ENCODE measurements around the gene POU5F1.
"Not testable (repeated sequence)": the region's sequence is repeated elsewhere in the genome, so short reads cannot be mapped to it uniquely, and the experiment has no call there.

Gene POU5F1

GRCh38 chr6:31189223-31189622 lies 18.7 kb upstream of the POU5F1 start:
- FAIRE-seq, result not testable (repeated sequence)

DNA sequence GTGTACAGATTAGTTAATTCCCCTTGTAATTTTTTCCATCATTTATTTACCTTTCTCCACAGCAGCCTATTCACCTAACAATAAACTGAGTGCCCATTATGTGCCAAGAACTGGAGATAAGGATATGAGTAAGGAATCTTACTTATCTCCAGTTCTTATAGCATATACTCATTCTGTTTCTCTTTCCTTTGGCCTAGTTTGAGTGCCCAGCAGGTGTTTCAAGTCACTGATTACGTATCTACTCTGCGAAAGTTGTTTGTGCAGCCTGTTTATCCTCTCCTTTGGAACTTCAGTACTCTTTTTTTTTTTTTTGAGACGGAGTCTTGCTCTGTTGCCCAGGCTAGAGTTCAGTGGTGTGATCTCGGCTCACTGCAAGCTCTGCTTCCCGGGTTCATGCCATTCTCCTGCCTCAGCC lies 17.3 kb upstream of the POU5F1 start:
- FAIRE-seq, result no peak

DNA sequence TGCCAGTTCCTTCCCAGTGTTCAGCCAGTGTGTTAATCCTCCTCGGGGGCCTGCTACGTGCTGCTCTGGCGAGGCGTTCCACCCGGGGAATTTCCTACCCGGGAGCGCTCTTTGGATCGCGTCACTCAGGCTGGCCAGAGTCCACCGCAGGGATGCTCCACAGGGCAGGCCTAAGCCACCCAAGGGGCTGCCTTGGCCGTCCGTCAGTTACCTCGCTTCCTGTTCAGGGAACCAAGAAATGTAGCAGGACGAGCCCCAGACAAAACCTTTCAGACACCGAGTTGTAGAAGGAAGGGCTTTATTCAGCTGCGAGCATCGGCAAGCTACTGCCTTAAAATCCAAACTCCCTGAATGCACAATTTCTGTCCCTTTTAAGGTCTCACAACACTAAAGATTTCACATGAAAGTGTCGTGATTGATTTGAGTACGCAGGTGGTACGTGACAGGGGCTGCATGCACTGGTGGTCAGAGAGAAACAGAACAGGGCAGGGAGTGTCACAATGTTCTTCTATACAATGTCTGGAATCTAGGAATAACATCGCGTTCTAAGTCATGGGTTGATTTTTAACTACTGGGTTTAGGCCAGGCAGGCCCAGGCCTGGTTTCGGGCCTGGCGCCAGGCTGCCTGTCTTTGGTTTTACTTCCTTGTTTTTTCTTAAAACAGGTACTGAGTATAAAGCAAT lies 15.7 kb upstream of the POU5F1 start:
- no peak for FAIRE-seq

GRCh38 chr6:31185695-31186051 lies 15.2 kb upstream of the POU5F1 start:
- not testable (repeated sequence) for FAIRE-seq

- FAIRE-seq, result not testable (repeated sequence)
Measured at GRCh38 chr6:31183859-31184258, 13.4 kb upstream of the POU5F1 start.

- not testable (repeated sequence) for FAIRE-seq
Measured at GRCh38 chr6:31183287-31183686, 12.8 kb upstream of the POU5F1 start.

DNA sequence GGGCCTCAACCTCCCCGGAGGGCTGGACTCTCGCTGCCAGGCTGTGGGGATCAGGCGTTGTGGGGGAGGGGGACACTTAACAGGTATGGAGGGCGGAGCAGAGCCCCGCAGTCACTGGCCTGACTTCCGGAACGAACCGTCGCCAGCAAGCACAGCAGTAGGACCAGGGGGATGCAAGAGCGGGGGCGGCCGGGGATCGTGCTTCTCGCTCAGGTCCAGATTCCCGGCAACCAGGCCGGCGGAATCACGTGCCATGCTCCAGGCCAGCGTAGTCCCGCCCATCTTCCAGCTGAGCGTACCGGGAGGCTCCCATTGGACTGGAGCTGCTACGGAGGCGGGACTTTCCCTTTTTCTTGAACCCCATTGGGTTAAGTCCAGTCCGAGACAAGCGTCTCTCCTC lies 10.0 kb upstream of the POU5F1 start:
- FAIRE-seq, result no peak

DNA sequence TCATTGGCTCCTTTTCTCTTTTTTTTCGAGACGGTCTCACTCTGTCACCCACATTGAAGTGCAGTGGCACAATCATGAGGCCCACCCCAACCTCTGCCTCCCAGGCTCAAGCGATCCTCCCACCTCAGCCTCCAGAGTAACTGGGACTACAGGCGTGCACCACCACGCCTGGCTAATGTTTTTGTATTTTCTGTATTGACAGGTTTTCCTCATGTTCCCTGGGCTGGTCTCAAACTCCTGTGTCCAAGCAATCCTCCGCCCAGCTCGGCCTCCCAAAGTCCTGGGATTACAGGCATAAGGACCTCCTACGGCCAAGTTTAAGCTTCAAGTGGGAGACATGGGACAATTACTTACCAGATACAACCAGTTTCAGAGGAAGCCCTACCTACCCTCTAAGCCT lies 9.4 kb upstream of the POU5F1 start:
- FAIRE-seq, result no peak

DNA sequence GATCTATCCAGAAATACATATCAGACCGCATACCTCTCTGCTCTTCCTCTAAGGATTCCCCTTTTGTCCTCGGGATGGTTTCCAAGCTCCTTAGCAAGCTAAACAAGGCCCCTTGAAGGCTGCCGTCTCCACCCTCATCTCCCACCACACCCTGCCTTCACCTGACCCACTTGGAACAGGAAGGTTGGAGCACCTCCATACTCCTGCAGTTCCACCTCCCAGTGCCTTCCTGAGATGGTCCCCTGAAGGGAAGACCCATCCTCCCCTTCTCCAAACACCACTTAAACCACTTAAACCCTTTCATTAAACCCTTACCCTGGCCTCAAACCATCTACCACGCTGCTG lies 8.5 kb upstream of the POU5F1 start:
- FAIRE-seq, result no peak

DNA sequence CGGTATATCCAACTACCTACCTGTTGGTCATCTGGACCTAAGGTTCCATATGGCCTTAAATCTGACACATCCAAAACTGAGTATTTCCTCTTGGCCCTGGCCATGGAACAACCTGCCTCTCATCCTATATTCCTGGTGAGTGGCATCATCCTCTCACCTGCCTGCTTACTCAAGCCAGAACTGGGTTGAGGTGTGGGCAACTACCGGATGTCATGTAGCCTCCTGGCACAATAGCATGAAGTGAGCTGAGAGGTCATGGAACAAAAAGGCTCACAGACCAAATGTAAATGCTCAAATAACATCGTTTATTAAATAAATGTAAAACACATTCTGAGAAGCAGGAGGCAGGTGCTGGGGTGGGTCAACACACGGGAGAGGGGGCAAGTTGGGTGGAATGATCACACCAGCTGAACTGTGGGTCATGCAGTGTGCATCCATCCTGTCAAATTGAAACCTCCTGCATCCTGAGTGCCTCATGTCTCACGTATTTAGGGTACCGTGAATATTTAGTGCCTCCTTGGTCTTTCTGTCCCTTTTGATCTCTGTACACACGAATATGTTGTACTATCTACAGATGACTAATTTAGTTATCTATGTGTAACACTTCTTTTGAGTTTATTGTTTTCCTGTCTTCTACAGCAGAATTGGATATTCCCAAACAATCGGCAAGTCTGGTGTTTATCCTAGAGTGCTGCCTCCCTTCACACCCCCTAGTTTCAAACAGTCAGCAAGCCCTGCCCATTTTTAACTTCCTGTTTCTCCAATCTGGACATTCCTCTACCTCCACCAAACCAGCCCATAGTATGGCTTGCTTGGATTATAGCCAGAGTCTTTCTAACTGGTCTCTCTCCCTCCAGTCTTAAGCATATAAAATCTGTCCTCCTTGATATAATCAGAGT lies 7.9 kb upstream of the POU5F1 start:
- no peak for FAIRE-seq

GRCh38 chr6:31175971-31176370 lies 5.5 kb upstream of the POU5F1 start:
- FAIRE-seq, result no peak

GRCh38 chr6:31174378-31174777 lies 3.9 kb upstream of the POU5F1 start:
- no peak for FAIRE-seq

- no peak for FAIRE-seq
Measured at GRCh38 chr6:31173406-31173805, 2.9 kb upstream of the POU5F1 start.

GRCh38 chr6:31172973-31173384 lies 2.5 kb upstream of the POU5F1 start:
- no peak for FAIRE-seq

GRCh38 chr6:31171931-31172905 lies 1.7 kb upstream of the POU5F1 start:
- FAIRE-seq, result no peak

DNA sequence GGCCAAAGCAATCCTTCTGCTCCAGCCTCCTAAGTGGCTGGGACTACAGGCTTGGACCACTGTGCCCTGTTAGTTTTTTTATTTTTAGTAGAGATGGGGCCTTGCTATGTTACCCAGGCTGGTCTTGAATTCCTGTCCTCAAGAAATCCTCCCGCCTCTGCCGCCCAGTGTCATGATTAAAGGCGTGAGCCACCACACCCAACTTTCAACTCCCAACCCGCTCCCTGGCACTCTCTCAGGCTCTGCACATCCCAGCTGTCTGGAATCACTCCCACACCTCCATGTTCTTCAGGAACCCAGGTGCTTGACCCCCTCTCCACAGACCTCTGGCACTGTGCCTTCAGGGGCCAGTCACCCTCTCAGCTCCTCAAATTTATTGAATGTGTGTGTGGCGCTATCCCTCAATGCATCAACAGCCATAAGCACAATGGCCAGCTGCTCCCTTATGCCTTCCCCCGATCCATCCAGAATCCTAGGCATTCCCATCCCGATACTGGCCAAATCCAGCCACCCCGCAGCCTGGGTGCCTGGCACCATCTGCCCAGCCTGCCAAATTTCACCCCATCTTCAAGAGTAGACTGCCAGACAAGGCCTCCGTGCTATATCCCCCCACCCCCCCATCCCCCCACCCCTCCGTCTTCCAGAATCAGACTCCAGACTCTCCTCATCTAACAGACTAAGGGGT lies 647 bp upstream of the POU5F1 start:
- no peak for FAIRE-seq

DNA sequence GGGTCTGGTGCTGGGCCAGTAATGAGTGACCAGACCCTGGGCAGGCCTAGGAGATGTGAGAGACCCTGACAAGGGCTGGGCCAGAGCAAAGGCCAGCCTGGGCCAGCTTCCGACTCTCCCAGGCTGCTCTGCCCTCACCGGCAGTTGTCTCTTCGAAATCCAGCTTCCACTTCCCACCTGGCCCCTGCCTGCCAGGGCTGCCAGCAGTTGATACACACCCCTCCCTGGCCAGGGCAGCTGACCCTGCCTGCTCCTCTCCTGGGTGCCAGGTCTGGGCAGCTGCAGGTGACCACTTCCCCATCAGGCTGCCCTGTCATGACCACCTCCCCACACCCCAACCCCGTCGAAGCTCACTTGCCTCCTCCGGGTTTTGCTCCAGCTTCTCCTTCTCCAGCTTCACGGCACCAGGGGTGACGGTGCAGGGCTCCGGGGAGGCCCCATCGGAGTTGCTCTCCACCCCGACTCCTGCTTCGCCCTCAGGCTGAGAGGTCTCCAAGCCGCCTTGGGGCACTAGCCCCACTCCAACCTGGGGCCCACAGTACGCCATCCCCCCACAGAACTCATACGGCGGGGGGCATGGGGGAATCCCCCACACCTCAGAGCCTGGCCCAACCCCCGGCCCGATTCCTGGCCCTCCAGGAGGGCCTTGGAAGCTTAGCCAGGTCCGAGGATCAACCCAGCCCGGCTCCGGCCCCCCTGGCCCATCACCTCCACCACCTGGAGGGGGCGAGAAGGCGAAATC lies 453 bp downstream of the POU5F1 start:
- not testable (repeated sequence) for FAIRE-seq

DNA sequence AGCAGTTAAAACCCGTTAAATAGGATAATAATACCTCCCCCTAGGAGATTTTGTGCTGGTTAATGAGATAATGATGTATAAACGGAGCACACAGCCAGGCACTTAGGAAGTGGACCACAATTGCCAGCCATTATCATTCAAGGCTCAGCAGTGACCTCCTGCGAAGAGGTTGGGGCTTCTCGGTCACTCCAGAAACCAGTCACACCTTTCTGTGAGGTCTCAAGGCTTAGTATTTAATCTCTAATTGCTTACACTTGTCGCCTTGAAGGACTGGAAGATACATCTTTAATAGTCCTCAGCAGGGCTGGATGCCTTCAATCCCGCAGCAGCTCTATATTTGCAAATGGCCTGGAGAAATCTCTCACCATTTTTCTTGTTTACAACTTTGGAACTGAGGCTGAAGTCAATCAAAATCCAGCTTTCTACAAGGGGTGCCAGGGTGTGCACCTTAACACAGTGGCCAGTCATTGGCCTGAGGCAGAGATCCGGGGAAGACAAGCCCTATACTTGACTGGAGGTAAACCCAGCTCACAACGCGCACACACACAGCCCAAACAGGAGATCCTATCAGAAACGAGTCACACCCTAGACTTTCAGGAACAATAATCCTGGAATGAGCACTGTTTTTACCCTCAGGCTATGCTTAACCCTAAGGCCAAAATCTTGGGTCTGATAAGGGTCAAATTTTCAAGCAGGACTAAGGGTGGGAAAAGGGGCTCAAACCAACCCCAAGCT lies 1.2 kb downstream of the POU5F1 start:
- FAIRE-seq, result no peak

- no peak for FAIRE-seq
Measured at GRCh38 chr6:31168606-31169005, 1.9 kb downstream of the POU5F1 start.

GRCh38 chr6:31165986-31166385 lies 4.5 kb downstream of the POU5F1 start:
- FAIRE-seq, result no peak
